IMR-90 (cell line): ENCODE data around the gene ALG11. TPM values are rescaled to one million over a fixed set of nuclear protein-coding genes. Genes with fewer than 3 reads are reported as not detected.

Experiments
- ATAC-seq: fragments of 200-7000 bp; cut with Tn5 transposase; 2 replicates; pipeline ENCODE4 v1.9.1; 2020; ENCODE audit warnings: low read depth, mild to moderate bottlenecking, moderate library complexity
- BruUV-seq: library from RNA; stranded (reverse); fragments of 400-500 nt; replicated peaks from 2 replicates; lab custom pipeline; 2021; lab: Mats Ljungman, UMichigan
- CTCF ChIA-PET: fragments of 300-600 bp; formaldehyde crosslinking; extraction: SDS; loops from one replicate; lab custom pipeline; 2021; ENCODE audit warnings: antibody characterized with exemption; lab: Yijun Ruan, JAX
- POLR2A ChIA-PET: fragments of 300-600 bp; sonication (Branson Sonifier 250); formaldehyde crosslinking; loops from one replicate; lab custom pipeline; 2022; ENCODE audit warnings: antibody characterized with exemption; ENCODE audit not compliant: unreplicated experiment; lab: Charles Lee
- DNase-seq: peaks from one replicate; pipeline ENCODE4 v3.0.0; 2013
- H2AFZ ChIP-seq: replicated peaks from 2 replicates; pipeline ENCODE3; 2013; ENCODE audit warnings: low read length, mild to moderate bottlenecking; ENCODE audit not compliant: poor library complexity
- H2AK5ac ChIP-seq: 2 replicates; pipeline ENCODE4 v1.6.1; 2013; ENCODE audit warnings: low read depth, low read length, inconsistent platforms
- H2AK9ac ChIP-seq: replicated peaks from 2 replicates; pipeline ENCODE3; 2013; ENCODE audit warnings: mild to moderate bottlenecking, low read depth, low read length, moderate library complexity; ENCODE audit not compliant: poor library complexity
- H2BK120ac ChIP-seq: 2 replicates; pipeline ENCODE4 v1.6.1; 2013; ENCODE audit warnings: low read depth, low read length, inconsistent platforms
- H2BK15ac ChIP-seq: 3 replicates; pipeline ENCODE4 v1.6.1; 2013; ENCODE audit warnings: low read depth, low read length, inconsistent platforms
- H2BK20ac ChIP-seq: 2 replicates; pipeline ENCODE4 v1.6.1; 2013; ENCODE audit warnings: low read depth, mild to moderate bottlenecking, inconsistent platforms, low read length, moderate library complexity
- H2BK5ac ChIP-seq: 2 replicates; pipeline ENCODE4 v1.6.1; 2013; ENCODE audit warnings: mild to moderate bottlenecking, low read depth, low read length, inconsistent platforms; ENCODE audit not compliant: poor library complexity, severe bottlenecking
- H3K14ac ChIP-seq: replicated peaks from 2 replicates; pipeline ENCODE4 v1.6.1; 2013; ENCODE audit warnings: low read depth, low read length, inconsistent platforms
- H3K18ac ChIP-seq: 2 replicates; pipeline ENCODE4 v1.6.1; 2013; ENCODE audit warnings: low read depth, low read length, control low read depth
- H3K23ac ChIP-seq: 2 replicates; pipeline ENCODE4 v1.6.1; 2013; ENCODE audit warnings: low read depth, low read length, inconsistent platforms
- H3K27ac ChIP-seq: 2 replicates; pipeline ENCODE4 v1.5.1; 2013; ENCODE audit warnings: mild to moderate bottlenecking, control low read depth, low read length; ENCODE audit not compliant: insufficient read depth
- H3K27me3 ChIP-seq: 2 replicates; pipeline ENCODE4 v1.6.1; 2013; ENCODE audit warnings: low read length; ENCODE audit not compliant: control insufficient read depth, insufficient read depth
- H3K36me3 ChIP-seq: 2 replicates; pipeline ENCODE4 v1.6.1; 2013; ENCODE audit warnings: low read length, mixed read lengths; ENCODE audit not compliant: control insufficient read depth, insufficient read depth
- H3K4ac ChIP-seq: 2 replicates; pipeline ENCODE4 v1.6.1; 2013; ENCODE audit warnings: low read depth, low read length, inconsistent platforms
- H3K4me1 ChIP-seq: 2 replicates; pipeline ENCODE4 v1.6.1; 2013; ENCODE audit warnings: low read length, mixed read lengths; ENCODE audit not compliant: control insufficient read depth, insufficient read depth
- H3K4me2 ChIP-seq: 2 replicates; pipeline ENCODE4 v1.6.1; 2013; ENCODE audit warnings: low read depth, mild to moderate bottlenecking, control low read depth, low read length, moderate library complexity
- H3K4me3 ChIP-seq: 2 replicates; pipeline ENCODE4 v1.5.1; 2013; ENCODE audit warnings: low read depth, mild to moderate bottlenecking, control low read depth, low read length, moderate library complexity; ENCODE audit not compliant: insufficient read depth
- H3K56ac ChIP-seq: 2 replicates; pipeline ENCODE4 v1.6.1; 2013; ENCODE audit warnings: low read length, inconsistent platforms; ENCODE audit not compliant: insufficient read depth; ENCODE audit errors: extremely low read depth
- H3K79me1 ChIP-seq, 2 experiments: 2 replicates each; pipeline ENCODE4 v1.6.1; 2013; ENCODE audit warnings: low read length in 2 of 2, inconsistent platforms in 1 of 2, low read depth in 1 of 2
- H3K9ac ChIP-seq: 2 replicates; pipeline ENCODE4 v1.6.1; 2013; ENCODE audit warnings: low read depth, low read length, control low read depth
- H3K9me1 ChIP-seq: 2 replicates; pipeline ENCODE4 v1.6.1; 2013; ENCODE audit warnings: low read length, inconsistent platforms; ENCODE audit not compliant: insufficient read depth
- H3K9me3 ChIP-seq: 2 replicates; pipeline ENCODE4 v1.6.1; 2013; ENCODE audit warnings: low read length; ENCODE audit not compliant: control insufficient read depth, insufficient read depth
- H4K20me1 ChIP-seq: 2 replicates; pipeline ENCODE4 v1.6.1; 2013; ENCODE audit warnings: low read length, inconsistent platforms; ENCODE audit not compliant: insufficient read depth
- H4K5ac ChIP-seq: 2 replicates; pipeline ENCODE4 v1.6.1; 2013; ENCODE audit warnings: mild to moderate bottlenecking, low read depth, low read length, control low read depth
- H4K8ac ChIP-seq, 2 experiments: 2 replicates each; pipeline ENCODE4 v1.6.1; 2013; ENCODE audit warnings: low read depth in 2 of 2, low read length in 2 of 2, control low read depth in 1 of 2, inconsistent platforms in 1 of 2
- H4K91ac ChIP-seq: 2 replicates; pipeline ENCODE4 v1.6.1; 2013; ENCODE audit warnings: low read depth, low read length, inconsistent platforms; ENCODE audit not compliant: insufficient read depth
- CEBPB ChIP-seq: IDR thresholded peaks from 2 replicates; pipeline ENCODE4 v1.6.1; 2012; ENCODE audit warnings: low read depth, low read length, improper control_type of control experiment
- CHD1 ChIP-seq: IDR thresholded peaks from 2 replicates; pipeline ENCODE4 v1.6.1; 2012; ENCODE audit warnings: low read depth, low read length, improper control_type of control experiment
- CTCF ChIP-seq: conservative IDR thresholded peaks from 2 replicates; pipeline ENCODE4 v1.5.1; 2012; ENCODE audit warnings: mild to moderate bottlenecking, low read depth, low read length, improper control_type of control experiment
- MAFK ChIP-seq: IDR thresholded peaks from 2 replicates; pipeline ENCODE4 v1.6.1; 2012; ENCODE audit warnings: low read depth, low read length, improper control_type of control experiment
- WGBS, 2 experiments: methylation state at CpG; one replicate each; pipeline versions ENCODE4 v1.1.5 to v1.1.7; 2013; ENCODE audit warnings: missing lambda C conversion rate in 2 of 2; ENCODE audit not compliant: insufficient read length in 1 of 2; ENCODE audit errors: extremely low coverage in 2 of 2; 5-methylcytosine and 5-hydroxymethylcytosine counted together
- dilution Hi-C: fragments of 300-500 bp; cut with HindIII; formaldehyde crosslinking; loops from one replicate; pipeline ENCODE4 v1.14.3; 2018; ENCODE audit warnings: low sequenced_read_pairs; ENCODE audit not compliant: unreplicated experiment
- in situ Hi-C: fragments of 300-500 bp; cut with MboI; formaldehyde crosslinking; loops from 3 replicates; pipeline ENCODE4 v1.14.3; 2019; ENCODE audit warnings: low sequenced_read_pairs, inconsistent platforms, mixed read lengths
- intact Hi-C: fragments of 100-400 bp; cut with micrococcal nuclease; formaldehyde crosslinking; loops from 2 replicates; pipeline ENCODE4 v1.10.0; 2022
- polyA plus RNA-seq, 3 experiments: library from polyadenylated mRNA; depleted of rRNA; stranded (reverse); fragments of >200 nt; gene quantifications; 2 replicates each; pipeline ENCODE4 v1.2.3, GENCODE V29; 2012; ENCODE audit warnings: low replicate concordance in 1 of 3
- total RNA-seq: library from RNA; depleted of rRNA; stranded (reverse); fragments of >200 nt; gene quantifications from 2 replicates; pipeline ENCODE4 v1.2.3, GENCODE V29; 2012
- TF ChIP-seq, protein P1 (sequence below): fragments of 150-350 bp; IDR thresholded peaks from 2 replicates; pipeline ENCODE4 v1.6.1; 2017; ENCODE audit warnings: mild to moderate bottlenecking, antibody characterized with exemption, low read length, low read depth

The ALG11 gene
- total and polyA plus RNA-seq, 2 of the 4 experiments (the other 2 are of a cell fraction) = 10.0 to 12.7 TPM

DNA sequence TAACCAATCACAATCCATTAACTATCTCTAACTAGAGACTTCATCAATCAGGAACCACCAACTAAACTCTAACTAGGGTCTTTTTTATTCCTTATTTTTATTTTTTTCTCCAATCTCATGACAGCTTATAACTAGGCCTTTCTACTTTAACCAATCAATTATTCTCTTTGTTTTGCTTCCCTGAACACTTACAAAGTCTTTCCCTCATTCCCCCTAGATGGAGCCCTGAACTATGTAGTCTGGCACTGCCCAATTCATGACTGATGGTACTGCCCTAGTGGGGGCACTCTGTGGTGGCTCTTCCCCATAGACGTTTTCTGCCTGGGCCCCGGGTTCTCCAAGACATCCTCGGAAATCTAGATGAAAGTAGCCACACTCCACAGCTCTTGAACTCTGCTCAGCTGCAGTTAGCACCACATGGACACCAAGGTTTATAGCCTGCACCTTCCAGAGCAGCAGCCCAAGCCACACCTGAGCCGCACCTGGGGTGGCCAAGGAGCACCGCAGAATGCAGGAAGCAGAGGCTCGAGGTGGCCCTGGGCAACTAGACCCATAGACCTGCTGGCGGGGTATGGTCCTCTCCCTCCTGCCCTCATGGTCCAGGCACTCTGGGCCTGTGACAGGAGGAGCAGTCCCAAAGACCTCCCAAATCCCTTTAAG is 7.6 kb upstream of the ALG11 start:
- ATAC-seq = no peak
- no peak for TF ChIP-seq MAFK
- TF ChIP-seq CEBPB = no peak
- TF ChIP-seq, protein P1, sequence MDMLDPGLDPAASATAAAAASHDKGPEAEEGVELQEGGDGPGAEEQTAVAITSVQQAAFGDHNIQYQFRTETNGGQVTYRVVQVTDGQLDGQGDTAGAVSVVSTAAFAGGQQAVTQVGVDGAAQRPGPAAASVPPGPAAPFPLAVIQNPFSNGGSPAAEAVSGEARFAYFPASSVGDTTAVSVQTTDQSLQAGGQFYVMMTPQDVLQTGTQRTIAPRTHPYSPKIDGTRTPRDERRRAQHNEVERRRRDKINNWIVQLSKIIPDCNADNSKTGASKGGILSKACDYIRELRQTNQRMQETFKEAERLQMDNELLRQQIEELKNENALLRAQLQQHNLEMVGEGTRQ = no peak
- no peak for TF ChIP-seq CTCF
- no peak for TF ChIP-seq CHD1
- in situ Hi-C loops (loop anchor here (5.0 to 25.0 kb wide), 2 partner anchors 123 to 458 kb away; partner anchors contain the start of genes CKAP2, NEK5 and VPS36), intact Hi-C loops (loop anchor here (5.0 kb wide), 1 partner anchor 198 kb away; no protein-coding TSS in a partner anchor), dilution Hi-C loops (no loop called here)
- Histone ChIP-seq H2AK9ac (no peak overlapping the region), H2BK15ac (no peak overlapping the region), H4K5ac (no peak overlapping the region), H3K79me1 (no peaks in the 10 kb centered on the region), H3K27me3 (peaks cover 17% of the 10 kb centered on the region), H3K23ac (no peak overlapping the region), H2BK20ac (no peak overlapping the region), H3K14ac (no peak overlapping the region), H2BK120ac (no peak overlapping the region), H3K9ac (no peak overlapping the region), H3K36me3 (no peaks in the 10 kb centered on the region), H3K18ac (no peak overlapping the region), H2AFZ (no peak overlapping the region), H3K9me1 (no peaks in the 10 kb centered on the region), H3K56ac (no peak overlapping the region), H4K91ac (no peak overlapping the region), H4K20me1 (peaks cover 5% of the 10 kb centered on the region; the same call in 1 of the 2 replicates), H3K4me3 (no peak overlapping the region), H2AK5ac (no peak overlapping the region), H3K27ac (no peak overlapping the region), H2BK5ac (no peak overlapping the region), H4K8ac (no peak overlapping the region), H3K4ac (no peak overlapping the region), H3K4me1 (peaks cover 3% of the 10 kb centered on the region; the same call in 1 of the 2 replicates), H3K9me3 (no peaks in the 10 kb centered on the region), H3K4me2 (no peak overlapping the region)
- ChIA-PET CTCF (no interaction called here), POLR2A (no interaction called here)
- BruUV-seq = no TSS peak
- DNase-seq = no peak
- 71% methylated on average over 3 of the region's 7 CpGs; no CpG with 5 or more reads in 1 of the 2 experiments for WGBS, 2 experiments
